SHP77 treated with DMSO at 0.1 percent for 48 hours (cell line): ENCODE data around the gene MSTN.

Experiments used
- DNase-seq: peaks from one replicate; lab custom pipeline; 2025; lab: John Stamatoyannopoulos, UW

Gene MSTN

DNA sequence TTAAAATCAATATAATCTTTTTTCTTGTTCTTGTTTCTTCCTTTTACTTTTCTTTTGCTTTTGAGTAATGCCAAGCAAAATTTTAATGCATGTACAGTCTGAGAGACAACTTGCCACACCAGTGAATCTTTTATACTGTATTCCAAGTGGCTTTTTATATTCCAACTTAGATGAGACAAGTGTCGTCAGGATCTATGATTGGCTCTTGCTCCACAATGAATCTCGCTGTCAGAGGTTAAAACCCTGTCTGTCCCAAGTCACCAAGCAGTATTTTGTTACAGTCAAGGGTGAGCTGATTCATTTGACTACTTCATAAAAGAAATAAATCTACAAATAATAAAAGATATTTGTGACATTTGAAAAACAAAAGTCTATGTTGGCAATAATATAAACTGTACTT is at the start of gene MSTN:
Gene MSTN, minus strand, starts transcription at position 129 of the 400 bp plus-strand sequence. CDS start 133 bp downstream, outside the sequence.
- no peak for DNase-seq

DNA sequence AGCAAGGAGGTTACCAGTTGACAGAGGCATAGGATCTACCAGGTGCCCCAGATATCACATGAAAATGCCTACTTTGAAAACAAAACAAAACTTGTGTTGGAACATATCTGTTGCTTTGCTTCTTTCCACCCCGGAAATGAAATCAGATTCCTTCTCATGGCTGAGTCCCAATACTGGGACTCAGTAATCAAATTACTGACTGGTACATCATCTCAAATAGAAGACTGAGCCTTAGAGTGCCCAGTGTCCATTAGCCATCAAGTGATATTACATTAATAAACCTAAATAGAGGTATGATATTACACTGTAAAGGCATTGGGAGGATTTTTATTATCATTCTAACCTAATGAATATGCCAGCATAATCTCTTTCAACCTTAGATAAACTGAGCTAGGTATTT is 48.6 kb upstream of the MSTN start:
- no peak for DNase-seq

GRCh38 chr2:190110699-190111098 is 48.2 kb upstream of the MSTN start:
- DNase-seq: no peak

DNA sequence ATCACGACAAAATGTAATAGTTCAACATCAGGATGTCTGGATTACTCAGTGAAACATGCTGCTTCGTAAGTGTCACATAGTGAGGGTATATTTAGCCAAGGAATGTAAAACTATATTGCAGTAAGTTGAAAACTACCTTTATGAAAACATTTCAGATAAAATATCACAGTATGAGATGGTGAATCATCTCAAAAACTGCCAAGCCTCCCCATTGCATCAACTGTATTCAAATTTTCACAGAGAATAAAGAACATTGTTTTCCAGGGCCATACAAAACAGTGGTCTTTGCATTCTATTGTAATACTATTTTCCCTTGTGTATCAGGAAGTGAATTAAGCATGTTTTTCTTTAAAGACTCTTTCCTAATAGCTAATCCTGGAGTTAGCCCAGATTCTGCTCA is 47.6 kb upstream of the MSTN start:
- DNase-seq: no peak

DNA sequence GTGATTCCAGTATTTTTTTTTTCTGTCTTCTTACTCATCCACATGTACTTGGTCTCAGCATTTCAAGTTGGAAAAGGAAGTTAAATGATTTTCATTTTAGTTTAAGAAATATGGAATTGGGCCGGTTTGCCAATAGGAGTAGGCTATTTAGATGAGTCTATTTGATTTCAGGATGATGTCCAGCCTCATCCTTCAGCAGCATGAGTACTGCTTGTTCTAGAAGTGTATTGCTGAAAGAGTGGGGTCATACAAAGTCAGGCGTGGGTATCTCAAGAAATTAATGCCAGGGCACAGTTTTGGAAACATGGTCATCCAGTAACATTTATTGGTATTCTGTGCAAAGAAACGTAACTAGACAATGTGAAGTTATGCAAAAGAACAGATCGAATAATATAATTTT is 44.9 kb upstream of the MSTN start:
- DNase-seq: no peak

DNA sequence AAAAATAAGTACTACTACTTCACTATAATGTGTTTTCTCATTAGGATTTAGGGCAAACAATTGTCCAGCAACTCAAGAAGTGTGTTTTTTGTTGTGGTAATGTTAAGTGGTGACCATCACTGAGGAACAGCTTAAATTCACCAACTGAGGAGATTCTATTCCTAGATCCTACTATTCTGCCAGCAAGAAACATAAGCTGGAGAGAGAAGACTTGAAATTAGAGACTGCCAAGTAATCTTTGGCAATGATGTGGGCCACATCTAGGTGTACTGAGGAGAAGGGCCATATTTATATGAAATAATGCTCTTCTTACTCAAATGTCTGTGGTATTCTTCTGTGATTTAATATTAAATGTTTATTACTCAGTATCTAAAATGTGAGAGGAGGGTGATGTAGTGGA is 44.3 kb upstream of the MSTN start:
- no peak for DNase-seq

GRCh38 chr2:190105554-190105953 is 43.0 kb upstream of the MSTN start:
- DNase-seq: no peak

DNA sequence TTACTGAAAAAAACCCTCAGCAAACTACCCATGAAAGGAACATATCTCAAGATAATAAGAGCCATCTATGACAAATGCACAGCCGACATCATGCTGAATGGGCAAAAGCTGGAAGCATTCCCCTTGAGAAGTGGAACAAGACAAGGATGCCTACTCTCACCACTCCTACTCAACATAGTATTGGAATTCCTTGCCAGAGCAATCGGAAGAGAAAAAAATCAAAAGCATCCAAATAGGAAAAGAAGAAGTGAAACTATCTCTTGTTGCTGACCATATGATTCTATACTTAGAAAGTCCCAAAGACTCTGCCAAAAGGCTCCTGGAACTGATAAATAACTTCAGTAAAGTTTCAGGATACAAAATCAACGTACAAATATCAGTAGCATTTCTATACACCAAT is 40.6 kb upstream of the MSTN start:
- DNase-seq: no peak

GRCh38 chr2:190099890-190100697 is 37.6 kb upstream of the MSTN start:
- DNase-seq: no peak

- no peak for DNase-seq
These were observed 36.3 kb upstream of the MSTN start for GRCh38 chr2:190098851-190099250.

DNA sequence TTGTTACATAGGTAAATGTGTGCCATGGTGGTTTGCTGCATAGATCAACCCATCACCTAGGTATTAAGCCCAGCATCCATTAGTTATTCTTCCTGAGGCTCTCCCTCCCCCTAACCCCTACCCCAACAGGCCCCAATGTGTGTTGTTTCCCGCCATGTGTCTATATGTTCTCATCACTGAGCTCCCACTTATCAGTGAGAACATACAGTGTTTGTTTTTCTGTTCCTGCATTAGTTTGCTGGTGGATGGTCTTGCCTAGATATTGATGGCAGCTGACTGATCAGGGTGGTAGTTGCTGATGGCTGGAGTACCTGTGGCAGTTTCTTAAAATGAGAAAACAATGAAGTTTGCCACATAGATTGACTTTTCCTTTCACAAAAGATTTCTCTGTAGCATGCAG is 34.6 kb upstream of the MSTN start:
- no peak for DNase-seq

DNA sequence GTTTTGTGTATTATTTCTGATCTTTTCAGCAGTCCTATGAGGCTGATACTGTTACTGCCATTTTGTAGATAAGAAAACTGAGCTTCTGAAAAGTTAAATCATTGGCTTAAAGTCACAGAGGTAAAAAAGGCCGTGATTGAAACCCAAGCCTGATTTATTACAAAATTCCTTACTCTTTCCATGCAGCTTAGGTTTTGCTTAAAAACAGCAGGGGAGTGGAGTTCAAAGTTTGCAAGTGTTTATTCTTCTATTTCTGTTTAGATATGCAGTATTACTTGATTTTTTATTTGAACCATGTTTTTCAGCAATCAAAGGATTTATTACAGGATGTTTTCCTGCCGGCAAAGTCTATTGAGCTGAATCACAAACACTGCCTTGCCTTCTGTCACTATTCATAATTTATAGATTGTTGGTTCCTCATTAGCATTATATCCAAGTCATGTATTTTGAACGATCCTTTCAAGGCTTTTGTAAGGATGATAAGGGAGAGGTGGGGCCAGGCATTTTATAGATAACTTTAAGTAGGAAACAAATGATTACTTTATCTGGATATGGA is 31.9 kb upstream of the MSTN start:
- DNase-seq: no peak

- DNase-seq: no peak
These were observed 31.3 kb upstream of the MSTN start for GRCh38 chr2:190093793-190094192.

GRCh38 chr2:190090148-190090547 is 27.6 kb upstream of the MSTN start:
- no peak for DNase-seq

DNA sequence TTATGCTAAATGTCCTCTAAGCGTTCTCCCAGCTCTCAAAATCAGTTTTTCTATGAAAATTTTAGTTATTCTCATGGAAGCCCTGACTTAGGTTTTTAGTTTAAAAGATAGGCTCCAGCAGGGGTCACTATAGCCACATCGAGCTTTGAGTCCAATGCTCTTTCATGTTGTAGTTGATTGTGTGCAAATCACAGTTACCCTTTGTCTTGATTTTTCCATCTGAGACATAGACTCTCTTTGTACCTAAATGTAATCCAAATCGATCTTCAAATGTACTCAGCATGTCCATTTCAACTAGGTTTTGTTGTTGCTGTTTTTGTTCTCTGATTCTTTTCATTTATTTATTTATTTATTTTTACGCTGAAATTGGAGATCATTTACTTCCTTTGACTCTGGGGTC is 26.4 kb upstream of the MSTN start:
- peak; percentile 28 for DNase-seq

DNA sequence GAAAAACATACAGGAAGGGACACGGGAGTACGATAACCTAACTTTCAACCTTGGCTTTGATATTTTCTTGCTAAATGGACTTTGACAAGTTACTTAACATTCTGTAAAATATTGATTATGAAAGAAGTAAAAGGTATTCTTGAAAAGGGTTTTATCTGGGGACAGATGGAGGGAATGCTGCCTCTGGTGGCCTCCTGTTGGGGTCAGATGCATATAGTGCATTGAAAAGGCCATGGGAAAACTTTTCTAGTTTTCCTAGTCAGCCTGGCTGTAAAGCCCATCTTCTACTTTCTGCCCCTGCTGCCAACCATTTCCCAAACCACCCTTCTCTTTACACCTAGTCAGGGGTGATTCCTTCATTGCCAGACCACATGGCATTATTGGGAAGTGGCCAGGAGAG is 22.2 kb upstream of the MSTN start:
- no peak for DNase-seq

DNA sequence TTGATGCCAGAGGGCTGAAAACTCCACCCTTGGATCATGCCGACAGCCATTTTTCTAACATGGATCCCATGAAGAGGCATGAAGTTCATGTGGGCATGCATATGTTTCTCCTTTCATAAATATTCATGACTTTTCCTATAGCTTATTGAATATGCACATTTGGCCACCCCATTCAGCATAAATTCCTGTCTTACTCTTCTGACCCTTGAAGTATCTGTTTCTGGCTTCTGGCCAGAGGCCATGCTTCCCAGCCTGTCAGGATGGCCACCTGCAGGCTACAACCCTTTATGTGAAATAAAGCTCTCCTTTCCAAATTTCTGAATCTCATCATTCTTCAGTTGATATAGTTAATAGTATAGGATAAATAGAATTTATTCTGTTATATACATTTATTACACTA is 19.6 kb upstream of the MSTN start:
- DNase-seq: no peak

GRCh38 chr2:190080527-190081049 is 18.1 kb upstream of the MSTN start:
- no peak for DNase-seq

GRCh38 chr2:190079160-190079559 is 16.6 kb upstream of the MSTN start:
- no peak for DNase-seq

DNA sequence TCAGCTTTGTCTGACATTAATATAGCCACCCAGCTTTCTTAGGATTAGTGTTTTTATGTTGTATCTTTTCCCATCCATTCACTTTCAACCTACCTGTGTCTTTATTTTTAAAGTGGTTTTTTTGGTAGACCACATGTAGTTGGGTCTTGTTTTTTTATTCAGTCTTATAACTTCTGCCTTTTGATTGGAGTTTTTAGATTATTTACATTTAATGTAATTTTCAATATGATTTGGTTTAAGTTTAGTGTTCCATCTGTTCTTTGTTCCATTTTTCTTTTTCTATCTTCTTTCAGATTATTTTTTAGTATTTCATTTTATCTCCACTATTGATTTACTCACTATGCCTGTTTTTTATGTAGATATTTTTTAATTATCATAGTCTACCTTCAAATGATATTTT is 13.1 kb upstream of the MSTN start:
- DNase-seq: no peak

- DNase-seq: peak; percentile 23
These were observed 7.6 kb upstream of the MSTN start for GRCh38 chr2:190069936-190070696.

- no peak for DNase-seq
These were observed 6.2 kb upstream of the MSTN start for GRCh38 chr2:190068764-190069163.

- DNase-seq: no peak
These were observed 3.3 kb upstream of the MSTN start for GRCh38 chr2:190065839-190066238.
